HG03108 (cell line): ENCODE results near the gene RARRES2.
A peak's percentile ranks its signal among the peaks of the same experiment; 100 is the strongest.

Experiments used
- ATAC-seq: cut with Tn5 transposase; IDR thresholded peaks from one replicate; pipeline ENCODE4 v1.9.1; 2021; ENCODE audit warnings: moderate library complexity; ENCODE audit not compliant: unreplicated experiment

RARRES2 gene

GRCh38 chr7:150363370-150363769 lies 21.9 kb upstream of the RARRES2 start:
- no peak for ATAC-seq

GRCh38 chr7:150361807-150362621 lies 20.6 kb upstream of the RARRES2 start:
- ATAC-seq, result no peak

- ATAC-seq, result no peak
These were observed 20.0 kb upstream of the RARRES2 start for GRCh38 chr7:150361402-150361801.

- ATAC-seq, result no peak
These were observed 19.1 kb upstream of the RARRES2 start for GRCh38 chr7:150360363-150361058.

GRCh38 chr7:150359622-150360362 lies 18.4 kb upstream of the RARRES2 start:
- no peak for ATAC-seq

- ATAC-seq, result no peak
These were observed 17.7 kb upstream of the RARRES2 start for GRCh38 chr7:150358988-150359621.

- no peak for ATAC-seq
These were observed 17.0 kb upstream of the RARRES2 start for GRCh38 chr7:150358433-150358832.

GRCh38 chr7:150357771-150358427 lies 16.5 kb upstream of the RARRES2 start:
- no peak for ATAC-seq

GRCh38 chr7:150357270-150357669 lies 15.8 kb upstream of the RARRES2 start:
- peak; percentile 55 for ATAC-seq

- no peak for ATAC-seq
These were observed 15.0 kb upstream of the RARRES2 start for GRCh38 chr7:150356265-150356897.

- no peak for ATAC-seq
These were observed 14.2 kb upstream of the RARRES2 start for GRCh38 chr7:150355666-150356059.

- no peak for ATAC-seq
These were observed 10.3 kb upstream of the RARRES2 start for GRCh38 chr7:150351587-150352194.

- ATAC-seq, result no peak
These were observed 5.5 kb upstream of the RARRES2 start for GRCh38 chr7:150346922-150347321.

- no peak for ATAC-seq
These were observed 3.6 kb upstream of the RARRES2 start for GRCh38 chr7:150345012-150345411.

- no peak for ATAC-seq
These were observed 2.9 kb upstream of the RARRES2 start for GRCh38 chr7:150344299-150344698.

- no peak for ATAC-seq
These were observed 1.8 kb upstream of the RARRES2 start for GRCh38 chr7:150343225-150343624.

GRCh38 chr7:150342121-150342408 lies 636 bp upstream of the RARRES2 start:
- ATAC-seq, result no peak

- no peak for ATAC-seq
These were observed 560 bp downstream of the RARRES2 start for GRCh38 chr7:150340875-150341262.

GRCh38 chr7:150340024-150340749 lies 1.2 kb downstream of the RARRES2 start:
- no peak for ATAC-seq
